Erythroblast (primary cell): ENCODE data around the gene UGT1A5.

Experiments used
- GATA1 ChIP-seq: IDR thresholded peaks from 2 replicates; pipeline ENCODE4 v1.6.1; 2011; ENCODE audit warnings: low read depth, mild to moderate bottlenecking, control low read depth, low read length, moderate library complexity
- POLR2A ChIP-seq: IDR thresholded peaks from 2 replicates; pipeline ENCODE4 v1.6.1; 2011; ENCODE audit warnings: mild to moderate bottlenecking, low read length

GRCh38 chr2:233768076-233768475 lies 55.4 kb downstream of the UGT1A5 start:
- TF ChIP-seq POLR2A (no peak), GATA1 (no peak)
